A549 (cell line): ENCODE results near the gene KBTBD13. TPM values are rescaled to one million over a fixed set of nuclear protein-coding genes. Genes with fewer than 3 reads are reported as not detected.
A peak's percentile ranks its signal among the peaks of the same experiment; 100 is the strongest.

Experiments
- ATAC-seq, 2 experiments: fragments of 200-7000 bp in 1 of 2; fragments of >200 bp in 1 of 2; cut with Nextera tagmentation in 1 of 2; cut with Tn5 transposase in 1 of 2; 3 replicates each; pipeline versions ENCODE4 v1.8.0 to v1.9.1; 2018 to 2020; ENCODE audit warnings: mild to moderate bottlenecking in 1 of 2, moderate library complexity in 1 of 2
- CTCF ChIA-PET: fragments of 300-600 bp; sonication (Branson Sonifier 250); formaldehyde crosslinking; extraction: SDS; loops from one replicate; lab custom pipeline; 2021; ENCODE audit warnings: antibody characterized with exemption, inconsistent platforms; lab: Yijun Ruan, JAX
- POLR2A ChIA-PET: fragments of 350-600 bp; formaldehyde crosslinking; extraction: SDS; loops from one replicate; lab custom pipeline; 2021; ENCODE audit warnings: antibody characterized with exemption, inconsistent platforms; lab: Yijun Ruan, JAX
- DNase-seq, 2 experiments: peaks; one replicate each; pipeline versions ENCODE4 v3.0.0 to v3.0.0-alpha.2; 2011 to 2016; ENCODE audit warnings: low read depth in 1 of 2, low spot score in 1 of 2
- FAIRE-seq: peaks from 2 replicates; lab custom pipeline; 2011; peaks lifted over from hg19 to GRCh38; lab: Jason Lieb, UNC
- H3K27ac ChIP-seq, 2 experiments: fragments of >200 bp; sonication (Bioruptor Twin); formaldehyde crosslinking; 3 replicates each; pipeline ENCODE4 v1.5.1; 2016 to 2017
- H3K4me1 ChIP-seq: fragments of >200 bp; sonication (Bioruptor Twin); formaldehyde crosslinking; 3 replicates; pipeline ENCODE4 v1.6.1; 2016
- H3K4me2 ChIP-seq: fragments of >200 bp; sonication (Bioruptor Twin); formaldehyde crosslinking; 3 replicates; pipeline ENCODE4 v1.6.1; 2016
- H3K4me3 ChIP-seq: fragments of >200 bp; sonication (Bioruptor Twin); formaldehyde crosslinking; 3 replicates; pipeline ENCODE4 v1.5.1; 2016
- H3K9me3 ChIP-seq: fragments of >200 bp; sonication (Bioruptor Twin); formaldehyde crosslinking; 3 replicates; pipeline ENCODE4 v1.6.1; 2016
- BCL3 ChIP-seq: fragments of >200 bp; sonication (Bioruptor Twin); formaldehyde crosslinking; IDR thresholded peaks from 3 replicates; pipeline ENCODE4 v1.6.1; 2016
- CBX8 ChIP-seq: fragments of 200-600 bp; sonication (generic); IDR thresholded peaks from 2 replicates; pipeline ENCODE4 v1.6.1; 2016
- CHD2 ChIP-seq: fragments of 150-350 bp; IDR thresholded peaks from 2 replicates; pipeline ENCODE4 v1.6.1; 2014; ENCODE audit warnings: low read length; ENCODE audit not compliant: partially characterized antibody
- CTCF ChIP-seq: fragments of >200 bp; sonication (Bioruptor Twin); formaldehyde crosslinking; IDR thresholded peaks from 3 replicates; pipeline ENCODE4 v1.5.1; 2016
- EHMT2 ChIP-seq: fragments of 200-600 bp; sonication (generic); IDR thresholded peaks from 2 replicates; pipeline ENCODE4 v1.6.1; 2016; ENCODE audit warnings: antibody characterized with exemption, low read depth, mild to moderate bottlenecking, moderate library complexity
- EP300 ChIP-seq, 2 experiments: fragments of >200 bp; sonication (Bioruptor Twin); formaldehyde crosslinking; IDR thresholded peaks; 2 replicates in 1 of 2; 3 replicates in 1 of 2; pipeline ENCODE4 v1.6.1; 2016 to 2017
- ESRRA ChIP-seq: fragments of 150-350 bp; IDR thresholded peaks from 2 replicates; pipeline ENCODE4 v1.6.1; 2014; ENCODE audit warnings: mild to moderate bottlenecking, low read length, borderline replicate concordance
- FOXS1 ChIP-seq: fragments of 250-450 bp; sonication (Bioruptor Pico); IDR thresholded peaks from 2 replicates; pipeline ENCODE4 v1.5.0; 2020; ENCODE audit warnings: mild to moderate bottlenecking, moderate library complexity
- HES2 ChIP-seq: fragments of >200 bp; sonication (Bioruptor Twin); formaldehyde crosslinking; IDR thresholded peaks from 2 replicates; pipeline ENCODE4 v1.6.1; 2016
- HEYL ChIP-seq: fragments of 250-450 bp; sonication (Bioruptor Pico); IDR thresholded peaks from 2 replicates; pipeline ENCODE4 v1.8.0; 2021; ENCODE audit warnings: mild to moderate bottlenecking, moderate library complexity
- HOXA7 ChIP-seq: fragments of 250-450 bp; sonication (Bioruptor Pico); IDR thresholded peaks from 2 replicates; pipeline ENCODE4 v1.5.0; 2020; ENCODE audit warnings: mild to moderate bottlenecking, moderate library complexity
- HOXB5 ChIP-seq: fragments of 250-450 bp; sonication (Bioruptor Pico); IDR thresholded peaks from 2 replicates; pipeline ENCODE4 v1.5.0; 2020; ENCODE audit warnings: mild to moderate bottlenecking, moderate library complexity
- JUNB ChIP-seq: fragments of >200 bp; sonication (Bioruptor Twin); formaldehyde crosslinking; IDR thresholded peaks from 2 replicates; pipeline ENCODE4 v1.6.1; 2016
- KDM1A ChIP-seq: fragments of 200-600 bp; sonication (generic); IDR thresholded peaks from 2 replicates; pipeline ENCODE4 v1.6.1; 2016; ENCODE audit warnings: low read depth, mild to moderate bottlenecking
- KDM5A ChIP-seq: fragments of 200-600 bp; sonication (generic); IDR thresholded peaks from 2 replicates; pipeline ENCODE4 v1.6.1; 2016; ENCODE audit warnings: antibody characterized with exemption, mild to moderate bottlenecking
- MAFK ChIP-seq: fragments of 450-650 bp; IDR thresholded peaks from 2 replicates; pipeline ENCODE4 v1.6.1; 2014; ENCODE audit not compliant: partially characterized antibody
- MAX ChIP-seq: IDR thresholded peaks from 2 replicates; pipeline ENCODE4 v1.6.1; 2012
- MAZ ChIP-seq: fragments of 150-350 bp; IDR thresholded peaks from 2 replicates; pipeline ENCODE4 v1.6.1; 2014; ENCODE audit warnings: antibody characterized with exemption, low read depth, low read length, borderline replicate concordance
- MYC ChIP-seq: IDR thresholded peaks from 2 replicates; pipeline ENCODE4 v1.6.1; 2012; ENCODE audit warnings: mild to moderate bottlenecking, inconsistent platforms, low read length, improper control_type of control experiment, borderline replicate concordance
- PHF8 ChIP-seq: fragments of 200-600 bp; sonication (generic); IDR thresholded peaks from 2 replicates; pipeline ENCODE4 v1.6.1; 2016; ENCODE audit warnings: low read depth, mild to moderate bottlenecking, antibody characterized with exemption, moderate library complexity, borderline replicate concordance
- POLR2A ChIP-seq: IDR thresholded peaks from 2 replicates; pipeline ENCODE4 v1.6.1; 2012; ENCODE audit warnings: mild to moderate bottlenecking, low read length
- RAD21 ChIP-seq, 2 experiments: fragments of >200 bp in 1 of 2; sonication (Bioruptor Twin) in 1 of 2; formaldehyde crosslinking in 1 of 2; IDR thresholded peaks in 1 of 2; conservative IDR thresholded peaks in 1 of 2; 2 replicates in 1 of 2; 3 replicates in 1 of 2; pipeline ENCODE4 v1.6.1; 2012 to 2018; ENCODE audit warnings: inconsistent platforms in 1 of 2
- RARB ChIP-seq: fragments of 250-450 bp; sonication (Bioruptor Pico); IDR thresholded peaks from 2 replicates; pipeline ENCODE4 v1.8.0; 2021; ENCODE audit warnings: mild to moderate bottlenecking, moderate library complexity
- RCOR1 ChIP-seq: fragments of 150-350 bp; IDR thresholded peaks from 2 replicates; pipeline ENCODE4 v1.6.1; 2014; ENCODE audit warnings: antibody characterized with exemption, low read length, low read depth
- SMC3 ChIP-seq: fragments of >200 bp; sonication (Bioruptor Twin); formaldehyde crosslinking; IDR thresholded peaks from 3 replicates; pipeline ENCODE4 v1.6.1; 2018; ENCODE audit warnings: inconsistent platforms
- USF2 ChIP-seq: fragments of 450-650 bp; IDR thresholded peaks from 2 replicates; pipeline ENCODE4 v1.6.1; 2014; ENCODE audit warnings: antibody characterized with exemption
- ZC3H11A ChIP-seq: fragments of 450-650 bp; IDR thresholded peaks from 2 replicates; pipeline ENCODE4 v1.6.1; 2014; ENCODE audit warnings: antibody characterized with exemption, mild to moderate bottlenecking
- ZNF302 ChIP-seq: fragments of 250-450 bp; sonication (Bioruptor Pico); IDR thresholded peaks from 2 replicates; pipeline ENCODE4 v1.9.0; 2021; ENCODE audit warnings: inconsistent platforms, mild to moderate bottlenecking, moderate library complexity
- ZSCAN20 ChIP-seq: fragments of 250-450 bp; sonication (Bioruptor Pico); IDR thresholded peaks from 2 replicates; pipeline ENCODE4 v1.8.0; 2022; ENCODE audit warnings: mild to moderate bottlenecking, moderate library complexity
- WGBS: methylation state at CpG from one replicate; pipeline ENCODE4 v1.1.6; 2017; ENCODE audit errors: missing lambda C conversion rate; 5-methylcytosine and 5-hydroxymethylcytosine counted together
- polyA plus RNA-seq, 4 experiments: library from polyadenylated mRNA; depleted of rRNA in 3 of 4; stranded (reverse); fragments of >200 nt; fragmentation: RNase III in 1 of 4; extraction: RNeasy Plus Mini Kit Qiagen cat#74134 plus additional on column Dnase treatment in 1 of 4; gene quantifications; 2 replicates in 3 of 4; 3 replicates in 1 of 4; pipeline ENCODE4 v1.2.3, GENCODE V29; 2011 to 2017

Gene KBTBD13
- polyA plus RNA-seq, 2 of the 4 experiments (the other 2 are of a cell fraction) = not detected

- CTCF ChIA-PET = interaction anchor here (0.6 to 8.0 kb wide), 45 partner anchors 9 to 376 kb away, joined by 3 to 254 read pairs (median 4); partner anchors contain the start of genes CLPX, KBTBD13, RASL12 and SLC51B
- DNase-seq (peak in 1 of 2 experiments; percentile 64), FAIRE-seq (no peak), ATAC-seq (peak; percentile 62)
- H3K27ac ChIP-seq = peak overlapping the region; percentile 26 to 56; a peak in 5 of 6 replicates
- H3K4me3 ChIP-seq = no peak overlapping the region
- peaks cover 21% of the 10 kb centered on the region for H3K4me1 ChIP-seq
- no peaks in the 10 kb centered on the region for H3K9me3 ChIP-seq
- POLR2A ChIA-PET = interaction anchor here (0.8 kb wide), 2 partner anchors 152 to 264 kb away, joined by 3 to 5 read pairs; partner anchors contain the start of gene CLPX
- peak overlapping the region; percentile 59 for H3K4me2 ChIP-seq
- TF ChIP-seq MYC (peak; percentile 64; the same call in 1 of the 2 replicates), EHMT2 (no peak), ZNF302 (CRISPR knock-in tag) (no peak), MAX (0 out of 2 replicates have a peak, but pooled peaks have one; percentile 18), RAD21 (conservative IDR thresholded peaks at IDR 0.05 in 1 of 2, IDR thresholded peaks at IDR 0.05 in 1 of 2) (peak; percentile 70 to 81), SMC3 (peak; percentile 39; the same call in 1 of the 3 replicates), USF2 (peak; percentile 55; the same call in 1 of the 2 replicates), RCOR1 (no peak), CTCF (peak; percentile 51)
- WGBS = 28% methylated on average over 4 of the region's 4 CpGs
These were observed 42.8 kb upstream of the KBTBD13 start for GRCh38 chr15:65033659-65034269.

- no peak overlapping the region for H3K27ac ChIP-seq
- POLR2A ChIA-PET = no interaction called here
- WGBS = 87% methylated on average over 11 of the region's 11 CpGs
- no peak overlapping the region for H3K4me3 ChIP-seq
- CTCF ChIA-PET = interaction anchor here (0.8 to 8.0 kb wide), 26 partner anchors 8 to 307 kb away, joined by 3 to 254 read pairs (median 6); partner anchors contain the start of genes KBTBD13, RASL12 and SLC51B
- TF ChIP-seq POLR2A (no peak), FOXS1 (no peak), JUNB (no peak), HEYL (CRISPR knock-in tag) (no peak), ESRRA (no peak), MAZ (no peak), HOXB5 (CRISPR knock-in tag) (no peak), CBX8 (no peak)
- DNase-seq (no peak), ATAC-seq (no peak), FAIRE-seq (no peak)
- H3K9me3 ChIP-seq = no peaks in the 10 kb centered on the region
- peaks cover 21% of the 10 kb centered on the region for H3K4me1 ChIP-seq
- H3K4me2 ChIP-seq = no peak overlapping the region
These were observed 41.8 kb upstream of the KBTBD13 start for GRCh38 chr15:65034719-65035118.

DNA sequence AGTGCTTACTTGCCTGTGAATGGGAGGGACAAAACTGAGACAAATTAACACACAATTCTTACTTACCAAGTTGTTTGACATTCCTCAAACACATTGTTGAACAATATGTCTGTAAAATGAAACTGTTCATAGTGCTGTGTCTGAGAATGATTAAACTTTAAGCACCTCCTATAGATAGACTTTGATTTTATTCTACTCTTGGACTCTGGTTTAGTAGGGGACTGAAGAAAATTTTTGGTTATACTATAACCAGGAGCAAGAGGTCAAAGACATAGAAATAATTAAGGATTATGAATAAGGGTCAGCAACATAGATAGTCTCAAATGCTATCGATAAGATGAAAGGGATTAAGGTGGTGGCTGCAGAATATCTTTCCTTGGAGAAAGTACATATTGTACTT is 39.2 kb upstream of the KBTBD13 start:
- FAIRE-seq (no peak), ATAC-seq (no peak), DNase-seq (no peak)
- POLR2A ChIA-PET = no interaction called here
- Histone ChIP-seq H3K4me3 (no peak overlapping the region), H3K4me1 (peaks cover 18% of the 10 kb centered on the region), H3K9me3 (no peaks in the 10 kb centered on the region), H3K27ac (no peak overlapping the region), H3K4me2 (no peak overlapping the region)
- CTCF ChIA-PET = interaction anchor here (8.0 kb wide), 1 partner anchor 42 kb away, joined by 254 read pairs; the partner anchor contains the start of gene KBTBD13
- WGBS = 83% methylated on average over 1 of the region's 1 CpG
- TF ChIP-seq PHF8 (no peak), EP300 (IDR thresholded peaks at IDR 0.05) (no peak), HOXB5 (CRISPR knock-in tag) (no peak), BCL3 (no peak), CHD2 (no peak), RARB (CRISPR knock-in tag) (no peak), KDM1A (no peak), POLR2A (no peak), RAD21 (conservative IDR thresholded peaks at IDR 0.05 in 1 of 2, IDR thresholded peaks at IDR 0.05 in 1 of 2) (no peak), ESRRA (no peak), HES2 (no peak), MAX (no peak), JUNB (no peak), ZSCAN20 (CRISPR knock-in tag) (no peak), HOXA7 (CRISPR knock-in tag) (no peak), ZC3H11A (no peak), MYC (no peak), MAFK (no peak), KDM5A (no peak)
